GM12878 (cell line): Measurements from ENCODE around the gene NEK10. TPM values are rescaled to one million over a fixed set of nuclear protein-coding genes. Genes with fewer than 3 reads are reported as not detected.

Source experiments
- ATAC-seq: fragments of 200-7000 bp; cut with Tn5 transposase; 3 replicates; pipeline ENCODE4 v1.9.1; 2020; ENCODE audit warnings: mild to moderate bottlenecking, moderate library complexity
- BruUV-seq: library from RNA; stranded (reverse); fragments of 400-500 nt; replicated peaks from 2 replicates; lab custom pipeline; 2021; lab: Mats Ljungman, UMichigan
- CTCF ChIA-PET: fragments of 300-600 bp; sonication (Branson Sonifier 250); formaldehyde crosslinking; extraction: SDS; loops from one replicate; lab custom pipeline; 2021; ENCODE audit warnings: inconsistent platforms; lab: Yijun Ruan, JAX
- POLR2A ChIA-PET: fragments of 350-600 bp; formaldehyde crosslinking; extraction: SDS; loops from one replicate; lab custom pipeline; 2021; ENCODE audit warnings: inconsistent platforms; lab: Charles Lee
- RAD21 ChIA-PET: fragments of 300-600 bp; sonication (Branson Sonifier 250); formaldehyde crosslinking; loops from one replicate; lab custom pipeline; 2023; ENCODE audit warnings: antibody characterized with exemption; ENCODE audit not compliant: unreplicated experiment; lab: Charles Lee
- SMC1A ChIA-PET: fragments of 300-600 bp; sonication (Branson Sonifier 250); formaldehyde crosslinking; loops from one replicate; lab custom pipeline; 2023; ENCODE audit not compliant: unreplicated experiment, uncharacterized antibody; lab: Charles Lee
- DNase-seq: peaks from one replicate; pipeline ENCODE4 v3.0.0-alpha.2; 2011; ENCODE audit warnings: low read depth, low spot score
- FAIRE-seq: peaks from 3 replicates; lab custom pipeline; 2011; peaks lifted over from hg19 to GRCh38; lab: Jason Lieb, UNC
- H2AFZ ChIP-seq: 2 replicates; pipeline ENCODE4 v1.6.0; 2011; ENCODE audit warnings: low read depth, low read length, control low read depth; ENCODE audit not compliant: control insufficient read depth
- H3K27ac ChIP-seq: 2 replicates; pipeline ENCODE4 v1.5.1; 2011; ENCODE audit warnings: control low read depth; ENCODE audit not compliant: control insufficient read depth, insufficient read depth
- H3K27me3 ChIP-seq, 2 experiments: replicated peaks in 1 of 2; 2 replicates each; pipeline versions ENCODE4 v1.6.0 to v1.6.1; 2011; ENCODE audit warnings: low read length in 1 of 2; ENCODE audit not compliant: control insufficient read depth in 2 of 2, insufficient read depth in 2 of 2
- H3K36me3 ChIP-seq, 2 experiments: 2 replicates each; pipeline ENCODE4 v1.5.1; 2011; ENCODE audit warnings: low read length in 1 of 2; ENCODE audit not compliant: control insufficient read depth in 2 of 2, insufficient read depth in 2 of 2
- H3K4me1 ChIP-seq: 2 replicates; pipeline ENCODE4 v1.6.1; 2011; ENCODE audit warnings: mild to moderate bottlenecking, low read length, moderate library complexity, mixed read lengths; ENCODE audit not compliant: control insufficient read depth, insufficient read depth
- H3K4me2 ChIP-seq: 2 replicates; pipeline ENCODE4 v1.6.0; 2011; ENCODE audit warnings: control low read depth; ENCODE audit not compliant: control insufficient read depth, insufficient read depth
- H3K4me3 ChIP-seq: fragments of 200-600 bp; sonication (generic); 2 replicates; pipeline ENCODE4 v1.5.1; 2016
- H3K79me2 ChIP-seq: 2 replicates; pipeline ENCODE4 v1.6.0; 2011; ENCODE audit warnings: low read length; ENCODE audit not compliant: control insufficient read depth, insufficient read depth
- H3K9ac ChIP-seq: 2 replicates; pipeline ENCODE4 v1.8.0; 2011; ENCODE audit warnings: low read length, control low read depth, mixed read lengths; ENCODE audit not compliant: control insufficient read depth, insufficient read depth
- H3K9me3 ChIP-seq: replicated peaks from 3 replicates; pipeline ENCODE4 v1.5.1; 2011; ENCODE audit warnings: mild to moderate bottlenecking, low read length; ENCODE audit not compliant: control insufficient read depth, insufficient read depth
- H4K20me1 ChIP-seq: 2 replicates; pipeline ENCODE4 v1.6.0; 2011; ENCODE audit not compliant: control insufficient read depth, insufficient read depth
- BHLHE40 ChIP-seq, 2 experiments: fragments of 450-650 bp in 1 of 2; IDR thresholded peaks; 2 replicates each; pipeline ENCODE4 v1.6.1; 2011 to 2017; ENCODE audit warnings: low read depth in 2 of 2, borderline replicate concordance in 1 of 2, improper control_type of control experiment in 1 of 2, low read length in 1 of 2, mild to moderate bottlenecking in 1 of 2
- CBX5 ChIP-seq: sonication (generic); IDR thresholded peaks from 2 replicates; pipeline ENCODE4 v1.6.1; 2016; ENCODE audit warnings: low read depth, moderate library complexity, mild to moderate bottlenecking, inconsistent platforms
- E2F8 ChIP-seq: fragments of 450-650 bp; IDR thresholded peaks from 2 replicates; pipeline ENCODE4 v1.6.1; 2018; ENCODE audit warnings: mild to moderate bottlenecking, low read depth, moderate library complexity; ENCODE audit not compliant: partially characterized antibody
- IRF5 ChIP-seq: fragments of 450-650 bp; IDR thresholded peaks from 2 replicates; pipeline ENCODE4 v1.6.1; 2017; ENCODE audit warnings: borderline replicate concordance
- MXI1 ChIP-seq: fragments of 150-350 bp; IDR thresholded peaks from 2 replicates; pipeline ENCODE4 v1.6.1; 2011; ENCODE audit warnings: low read depth, mild to moderate bottlenecking, inconsistent platforms, low read length, improper control_type of control experiment
- NKRF ChIP-seq: fragments of 450-650 bp; conservative IDR thresholded peaks from 2 replicates; pipeline ENCODE4 v1.6.1; 2017; ENCODE audit warnings: mild to moderate bottlenecking, moderate library complexity
- RAD21 ChIP-seq: IDR thresholded peaks from 2 replicates; pipeline ENCODE4 v1.6.1; 2011; ENCODE audit warnings: mild to moderate bottlenecking, low read depth, low read length, moderate library complexity; ENCODE audit not compliant: insufficient read depth
- SREBF2 ChIP-seq: IDR thresholded peaks from 2 replicates; pipeline ENCODE4 v1.6.1; 2012; ENCODE audit warnings: mild to moderate bottlenecking, low read length
- WGBS: methylation state at CpG from one replicate; pipeline ENCODE4 v1.1.6; 2016; ENCODE audit warnings: low lambda C conversion rate; ENCODE audit not compliant: insufficient replicate concordance, insufficient coverage; ENCODE audit errors: missing lambda C conversion rate; 5-methylcytosine and 5-hydroxymethylcytosine counted together
- in situ Hi-C: fragments of 300-500 bp; cut with MboI; formaldehyde crosslinking; loops from 9 replicates; pipeline ENCODE4 v1.14.3; 2018; ENCODE audit warnings: mixed read lengths
- intact Hi-C: fragments of 100-400 bp; cut with micrococcal nuclease; formaldehyde crosslinking; loops from one replicate; pipeline ENCODE4 v1.14.2; 2022; ENCODE audit not compliant: unreplicated experiment
- polyA plus RNA-seq, 11 experiments: library from polyadenylated mRNA; depleted of rRNA in 4 of 11; unstranded in 6 of 11; stranded (reverse) in 5 of 11; fragments of >200 nt; fragmentation: Nextera tagmentation in 4 of 11; fragmentation: Illumina TruSeq in 1 of 11; extraction: Ambion mirVana in 4 of 11; extraction: Trizol in 1 of 11; gene quantifications; 1 replicate in 1 of 11; 2 replicates in 10 of 11; pipeline versions ENCODE4 v1.2.1 to v1.2.3, GENCODE V29; 2011 to 2016; ENCODE audit warnings: inconsistent platforms in 2 of 11, missing spikeins in 2 of 11, low read depth in 1 of 11
- total RNA-seq, 4 experiments: library from RNA; depleted of rRNA in 3 of 4; stranded (reverse); fragments of >200 nt in 3 of 4; fragmentation: Illumina TruSeq in 1 of 4; extraction: Trizol in 1 of 4; gene quantifications; 2 replicates each; pipeline versions ENCODE4 v1.2.1 to v1.2.3, GENCODE V29; 2013 to 2021

NEK10 gene
- total and polyA plus RNA-seq, 10 of the 15 experiments (the other 5 are each of a cell fraction or from before 2014, with no cell fraction given): 0.06 to 0.40 (median 0.16) TPM; not detected in 2

- no peak overlapping the region for H3K4me2 ChIP-seq
- no peak overlapping the region for H3K4me3 ChIP-seq
- ChIA-PET RAD21 (no interaction called here), SMC1A (no interaction called here), POLR2A (no interaction called here), CTCF (no interaction called here)
- BruUV-seq: no TSS peak
- intact Hi-C loops (no loop called here), in situ Hi-C loops (no loop called here)
- H3K9ac ChIP-seq: no peak overlapping the region
- TF ChIP-seq CBX5: no peak
- no peaks in the 10 kb centered on the region for H3K27me3 ChIP-seq
- ATAC-seq: no peak
- DNase-seq: no peak
- H4K20me1 ChIP-seq: no peaks in the 10 kb centered on the region
- H3K4me1 ChIP-seq: no peaks in the 10 kb centered on the region
- no peak overlapping the region for H2AFZ ChIP-seq
- no peaks in the 10 kb centered on the region for H3K9me3 ChIP-seq
- H3K79me2 ChIP-seq: no peaks in the 10 kb centered on the region
- H3K27ac ChIP-seq: no peak overlapping the region
- H3K36me3 ChIP-seq: no peaks in the 10 kb centered on the region
- no peak for FAIRE-seq
Observed at GRCh38 chr3:27271890-27272289, 97.3 kb downstream of the NEK10 start.

- 0% methylated on average over 1 of the region's 1 CpG for WGBS
- in situ Hi-C loops: no loop called here
- no peak for TF ChIP-seq NKRF
- TF ChIP-seq SREBF2: no peak
- TF ChIP-seq E2F8: no peak
- no peak for TF ChIP-seq BHLHE40 (IDR thresholded peaks at IDR 0.05; ENCODE audit: borderline replicate concordance in 1 of 2, low read depth in 2 of 2, low read length in 1 of 2)
- TF ChIP-seq MXI1: no peak
- no peak for TF ChIP-seq RAD21
- TF ChIP-seq IRF5: no peak
Observed at GRCh38 chr3:27254896-27255295, 114.3 kb downstream of the NEK10 start.

More at GRCh38 chr3:27254896-27255295, 114.3 kb downstream of the NEK10 start:
- Histone ChIP-seq H3K4me1 (no peaks in the 10 kb centered on the region), H3K27me3 (no peaks in the 10 kb centered on the region), H3K9me3 (no peaks in the 10 kb centered on the region), H3K9ac (no peak overlapping the region), H3K4me2 (no peak overlapping the region), H3K36me3 (no peaks in the 10 kb centered on the region), H3K27ac (no peak overlapping the region), H4K20me1 (no peaks in the 10 kb centered on the region), H2AFZ (no peak overlapping the region), H3K79me2 (no peaks in the 10 kb centered on the region), H3K4me3 (no peak overlapping the region)
- ATAC-seq: no peak
- RAD21 ChIA-PET: interaction anchor here (1.6 kb wide), 1 partner anchor 120 kb away, joined by 6 read pairs; no protein-coding TSS in a partner anchor
- FAIRE-seq: no peak
- no TSS peak for BruUV-seq
- CTCF ChIA-PET: interaction anchor here (0.9 to 3.6 kb wide), 4 partner anchors 12 to 140 kb away, joined by 3 to 67 read pairs (median 12); no protein-coding TSS in a partner anchor
- POLR2A ChIA-PET: no interaction called here
- no peak for DNase-seq
- intact Hi-C loops: loop anchor here (1.0 kb wide), 1 partner anchor 121 kb away; no protein-coding TSS in a partner anchor
- SMC1A ChIA-PET: interaction anchor here (1.0 kb wide), 1 partner anchor 20 kb away, joined by 3 read pairs; no protein-coding TSS in a partner anchor
